GM12864 (cell line): ENCODE measurements around the gene YKT6.

Experiments used
- DNase-seq: peaks from one replicate; pipeline ENCODE4 v3.0.0-alpha.2; 2011; ENCODE audit warnings: low read depth
- H3K4me3 ChIP-seq: 2 replicates; pipeline ENCODE4 v1.5.1; 2011; ENCODE audit warnings: mild to moderate bottlenecking, low read depth, low read length, control low read depth
- CTCF ChIP-seq: IDR thresholded peaks from 2 replicates; pipeline ENCODE4 v1.5.1; 2011; ENCODE audit warnings: low read depth, mild to moderate bottlenecking, moderate library complexity, low read length, control low read depth, inconsistent platforms; ENCODE audit errors: missing control alignments

The YKT6 gene

GRCh38 chr7:44210107-44210506, 9.3 kb downstream of the YKT6 start:
- H3K4me3 ChIP-seq: no peak overlapping the region
- TF ChIP-seq CTCF: no peak
- no peak for DNase-seq

GRCh38 chr7:44211126-44211675, 10.4 kb downstream of the YKT6 start:
- H3K4me3 ChIP-seq: no peak overlapping the region
- TF ChIP-seq CTCF: no peak
- DNase-seq: no peak

GRCh38 chr7:44212018-44212417, 11.2 kb downstream of the YKT6 start:
- H3K4me3 ChIP-seq: no peak overlapping the region
- no peak for TF ChIP-seq CTCF
- DNase-seq: no peak

- DNase-seq: no peak
- no peak overlapping the region for H3K4me3 ChIP-seq
- no peak for TF ChIP-seq CTCF
Observed at GRCh38 chr7:44212581-44213184, 11.9 kb downstream of the YKT6 start.

GRCh38 chr7:44213206-44213876, 12.6 kb downstream of the YKT6 start:
- no peak for TF ChIP-seq CTCF
- no peak for DNase-seq
- H3K4me3 ChIP-seq: no peak overlapping the region

GRCh38 chr7:44213877-44214388, 13.2 kb downstream of the YKT6 start:
- no peak overlapping the region for H3K4me3 ChIP-seq
- DNase-seq: no peak
- no peak for TF ChIP-seq CTCF
